ENCODE measurements around the gene SPRED2. TPM values are rescaled to one million over a fixed set of nuclear protein-coding genes. Genes with fewer than 3 reads are reported as not detected.
"Not testable (repeated sequence)": the region's sequence is repeated elsewhere in the genome, so short reads cannot be mapped to it uniquely, and the experiment has no call there.

Gene SPRED2
- total RNA-seq, 4 donors from 2014 or later = 8.4 to 34.8 (median 29.7) TPM

DNA sequence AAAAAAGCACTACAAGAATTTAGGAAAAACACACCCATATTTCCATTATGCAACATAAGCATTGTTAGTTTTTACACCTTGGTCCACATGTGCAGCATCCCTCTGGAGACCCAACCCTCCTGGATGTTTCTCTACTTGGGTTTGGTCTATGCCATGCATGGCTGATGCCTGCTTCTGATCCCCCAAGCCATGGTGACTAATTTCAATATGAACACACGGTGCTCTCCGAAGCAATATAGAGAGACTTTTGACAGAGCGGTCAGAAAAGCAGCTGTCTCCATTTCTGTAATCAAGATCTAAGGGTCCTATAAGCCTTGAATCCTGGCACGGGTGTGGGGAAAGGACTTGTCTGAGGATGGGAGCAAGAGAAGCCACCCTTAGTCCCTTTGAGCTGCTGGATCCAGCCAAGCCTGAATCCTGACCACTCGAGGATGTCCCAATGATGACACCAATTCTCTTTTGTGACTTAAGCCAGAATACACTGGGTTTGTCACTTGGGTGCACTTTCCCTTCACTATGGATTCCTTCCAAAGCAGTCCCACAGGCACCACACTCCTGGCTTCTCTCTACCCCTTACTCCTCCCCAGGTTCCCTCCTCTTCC lies 113.2 kb downstream of the SPRED2 start:
- WGBS, 2 donors (ENCODE audit: low coverage in 1 of 2) = 73 to 81% methylated on average over 5 of the region's 5 CpGs
- no peak for TF ChIP-seq EP300 (IDR thresholded peaks at IDR 0.05; ENCODE audit: low read depth)
- no peak for TF ChIP-seq POLR2A (IDR thresholded peaks at IDR 0.05)
- no peak for TF ChIP-seq POLR2AphosphoS5 (IDR thresholded peaks at IDR 0.05)
- TF ChIP-seq, protein P1, sequence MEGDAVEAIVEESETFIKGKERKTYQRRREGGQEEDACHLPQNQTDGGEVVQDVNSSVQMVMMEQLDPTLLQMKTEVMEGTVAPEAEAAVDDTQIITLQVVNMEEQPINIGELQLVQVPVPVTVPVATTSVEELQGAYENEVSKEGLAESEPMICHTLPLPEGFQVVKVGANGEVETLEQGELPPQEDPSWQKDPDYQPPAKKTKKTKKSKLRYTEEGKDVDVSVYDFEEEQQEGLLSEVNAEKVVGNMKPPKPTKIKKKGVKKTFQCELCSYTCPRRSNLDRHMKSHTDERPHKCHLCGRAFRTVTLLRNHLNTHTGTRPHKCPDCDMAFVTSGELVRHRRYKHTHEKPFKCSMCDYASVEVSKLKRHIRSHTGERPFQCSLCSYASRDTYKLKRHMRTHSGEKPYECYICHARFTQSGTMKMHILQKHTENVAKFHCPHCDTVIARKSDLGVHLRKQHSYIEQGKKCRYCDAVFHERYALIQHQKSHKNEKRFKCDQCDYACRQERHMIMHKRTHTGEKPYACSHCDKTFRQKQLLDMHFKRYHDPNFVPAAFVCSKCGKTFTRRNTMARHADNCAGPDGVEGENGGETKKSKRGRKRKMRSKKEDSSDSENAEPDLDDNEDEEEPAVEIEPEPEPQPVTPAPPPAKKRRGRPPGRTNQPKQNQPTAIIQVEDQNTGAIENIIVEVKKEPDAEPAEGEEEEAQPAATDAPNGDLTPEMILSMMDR (IDR thresholded peaks at IDR 0.05) = no peak
- Histone ChIP-seq H3K27ac (peak overlapping the region in 3 of 4 donors; percentile 47 to 60 (median 48)), H3K9me3 (no peaks in the 10 kb centered on the region), H3K4me1 (peaks cover 0 to 13% (median 5%) of the 10 kb centered on the region in 4 donors), H3K36me3 (peaks cover 0 to 9% (median 0%) of the 10 kb centered on the region in 4 donors), H3K4me3 (no peak overlapping the region), H3K27me3 (no peaks in the 10 kb centered on the region)
- DNase-seq = no peak
- intact Hi-C loops (cut with DNase I; ENCODE audit: low total_unique reads) (no loop called here), in situ Hi-C loops (cut with MboI; ENCODE audit: low pct_ligation_motif_present in 1 of 4, low pct_unique_long_range_greater_than_20kb in 1 of 4, low sequenced_read_pairs in 3 of 4) (no loop called here)

DNA sequence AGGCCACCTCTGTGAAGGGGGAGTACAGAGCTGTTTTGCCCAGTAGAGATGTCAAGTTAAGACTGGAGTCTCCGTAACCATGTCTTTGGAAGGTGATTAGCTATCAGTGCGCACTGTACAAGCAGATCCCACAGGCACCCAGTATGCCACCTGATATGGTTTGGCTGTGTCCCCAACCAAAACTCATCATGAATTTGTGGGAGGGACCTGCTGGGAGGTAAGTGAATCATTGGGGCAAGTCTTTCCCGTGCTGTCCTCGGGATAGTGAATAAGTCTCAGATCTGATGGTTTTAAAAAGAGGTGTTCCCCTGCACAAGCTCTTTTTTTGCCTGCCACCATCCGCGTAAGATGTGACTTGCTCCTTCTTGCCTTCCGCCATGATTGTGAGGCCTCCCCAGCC lies 114.6 kb downstream of the SPRED2 start:
- Histone ChIP-seq H3K27ac (no peak overlapping the region), H3K4me3 (no peak overlapping the region), H3K36me3 (peaks cover 0 to 9% (median 3%) of the 10 kb centered on the region in 4 donors), H3K9me3 (no peaks in the 10 kb centered on the region), H3K27me3 (no peaks in the 10 kb centered on the region), H3K4me1 (peaks cover 0 to 13% (median 5%) of the 10 kb centered on the region in 4 donors)
- TF ChIP-seq EP300 (IDR thresholded peaks at IDR 0.05; ENCODE audit: low read depth) (no peak), POLR2AphosphoS5 (IDR thresholded peaks at IDR 0.05) (no peak), POLR2A (IDR thresholded peaks at IDR 0.05) (no peak)
- TF ChIP-seq, protein P1 (IDR thresholded peaks at IDR 0.05) = no peak
- no peak for DNase-seq
- in situ Hi-C loops (cut with MboI; ENCODE audit: low pct_ligation_motif_present in 1 of 4, low pct_unique_long_range_greater_than_20kb in 1 of 4, low sequenced_read_pairs in 3 of 4) = no loop called here
- intact Hi-C loops (cut with DNase I; ENCODE audit: low total_unique reads) = no loop called here
- 96 to 100% methylated on average over 4 to 7 of the region's 7 CpGs for whole genome bisulfite sequencing, 2 donors (ENCODE audit: low coverage in 1 of 2)

DNA sequence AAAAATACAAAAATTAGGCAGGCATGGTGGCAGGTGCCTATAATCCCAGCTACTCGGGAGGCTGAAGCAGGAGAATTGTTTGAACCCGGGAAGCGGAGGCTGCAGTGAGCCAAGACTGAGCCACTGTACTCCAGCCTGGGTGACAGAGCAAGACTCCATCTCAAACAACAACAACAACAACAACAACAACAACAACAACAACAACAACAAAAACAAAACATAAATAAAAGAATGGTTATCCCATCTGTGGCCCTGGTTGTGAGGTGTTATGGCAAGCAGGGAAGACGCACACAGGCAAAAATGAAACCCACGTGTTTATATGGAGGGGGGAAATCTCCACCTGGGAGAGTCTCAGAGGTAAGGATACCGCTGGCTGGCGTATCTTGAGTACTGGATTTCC lies 115.0 kb downstream of the SPRED2 start:
- in situ Hi-C loops (cut with MboI; ENCODE audit: low pct_ligation_motif_present in 1 of 4, low pct_unique_long_range_greater_than_20kb in 1 of 4, low sequenced_read_pairs in 3 of 4); H3K27me3 ChIP-seq; H3K9me3 ChIP-seq; DNase-seq; H3K4me3 ChIP-seq; H3K27ac ChIP-seq; H3K36me3 ChIP-seq; intact Hi-C loops (cut with DNase I; ENCODE audit: low total_unique reads): not testable (repeated sequence)
- H3K4me1 ChIP-seq = peaks cover 0 to 13% (median 5%) of the 10 kb centered on the region in 4 donors
- WGBS, 2 donors (ENCODE audit: low coverage in 1 of 2) = 93 to 96% methylated on average over 4 to 7 of the region's 7 CpGs

DNA sequence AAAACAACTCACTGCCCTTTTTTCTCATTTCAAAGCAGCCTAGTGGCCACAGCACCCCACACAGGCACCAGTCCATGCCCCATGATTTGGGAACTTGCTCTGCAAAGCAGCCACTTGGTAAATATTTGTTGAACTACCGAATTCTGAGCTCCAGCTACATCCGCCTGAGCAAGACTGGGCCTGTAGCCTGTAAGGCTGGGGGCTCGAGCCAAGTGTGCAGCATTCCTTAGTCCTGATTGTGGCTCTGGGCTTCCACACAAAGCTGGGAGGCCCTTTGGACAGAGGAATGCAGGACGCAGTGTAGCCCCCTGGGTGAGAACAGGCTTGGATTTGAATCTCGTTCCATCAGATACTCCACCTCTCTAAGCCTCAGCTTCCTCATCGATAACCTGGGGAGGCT lies 116.3 kb downstream of the SPRED2 start:
- in situ Hi-C loops (cut with MboI; ENCODE audit: low pct_ligation_motif_present in 1 of 4, low pct_unique_long_range_greater_than_20kb in 1 of 4, low sequenced_read_pairs in 3 of 4) = no loop called here
- WGBS, 2 donors (ENCODE audit: low coverage in 1 of 2) = 61% methylated on average over 6 of the region's 6 CpGs; no CpG with 5 or more reads in 1 of the 2 donors
- Histone ChIP-seq H3K36me3 (peaks cover 0 to 9% (median 4%) of the 10 kb centered on the region in 4 donors), H3K9me3 (no peaks in the 10 kb centered on the region), H3K4me1 (peaks cover 0 to 13% (median 5%) of the 10 kb centered on the region in 4 donors), H3K27me3 (no peaks in the 10 kb centered on the region), H3K27ac (peak overlapping the region in 2 of 4 donors; percentile 18 to 55), H3K4me3 (no peak overlapping the region)
- intact Hi-C loops (cut with DNase I; ENCODE audit: low total_unique reads) = no loop called here
- TF ChIP-seq POLR2A (IDR thresholded peaks at IDR 0.05) (no peak), EP300 (IDR thresholded peaks at IDR 0.05; ENCODE audit: low read depth) (no peak), POLR2AphosphoS5 (IDR thresholded peaks at IDR 0.05) (no peak)
- TF ChIP-seq, protein P1 (IDR thresholded peaks at IDR 0.05) = no peak
- peak; percentile 34 for DNase-seq
